ENCODE data around the gene KNCN.

Gene KNCN

DNA sequence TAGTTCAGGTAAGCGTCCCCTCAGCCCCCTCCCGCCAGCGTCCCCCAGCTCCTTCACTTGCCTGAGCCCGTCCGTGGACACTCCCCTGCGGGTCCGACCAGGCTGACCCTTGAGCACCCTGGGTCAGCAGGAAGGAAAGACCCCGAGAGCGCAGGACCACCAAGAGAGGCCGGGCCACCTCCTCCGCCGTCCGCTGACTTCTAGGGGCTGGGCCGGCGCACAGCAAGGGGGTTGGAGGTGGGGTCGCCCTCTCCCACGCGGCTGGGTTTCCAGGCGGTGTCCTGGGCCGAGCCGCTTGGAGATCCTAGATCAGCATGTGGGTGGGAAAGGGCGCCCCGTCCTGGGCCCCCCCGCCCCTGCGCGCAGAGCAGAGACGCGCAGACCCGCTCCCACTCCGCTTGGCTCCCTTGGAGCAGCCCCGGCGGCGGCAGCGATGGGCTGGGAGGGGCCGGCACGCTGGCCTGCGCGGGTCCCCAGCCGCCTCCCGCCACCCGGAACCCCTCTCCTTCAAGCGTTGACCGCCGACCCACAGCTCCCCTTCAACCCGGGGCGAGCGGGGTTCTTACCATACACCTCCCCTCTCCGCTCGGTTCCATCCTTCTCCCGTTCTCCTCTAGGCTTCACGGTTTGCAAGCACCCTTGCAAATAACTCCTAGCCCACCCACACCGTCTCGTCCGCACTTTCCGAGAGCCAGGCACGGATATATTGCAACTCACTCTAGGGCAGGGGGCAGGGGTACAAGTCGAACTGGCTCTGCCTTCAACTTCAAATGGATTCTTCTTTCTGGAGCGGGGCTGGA lies 7.5 kb downstream of the KNCN start:
- DNase-seq: no peak

GRCh38 chr1:46543382-46543760 lies 8.1 kb downstream of the KNCN start:
- no peak for DNase-seq

- DNase-seq: no peak
Observed at GRCh38 chr1:46539972-46540371, 11.5 kb downstream of the KNCN start.

- DNase-seq: no peak
Observed at GRCh38 chr1:46538147-46538546, 13.3 kb downstream of the KNCN start.

DNA sequence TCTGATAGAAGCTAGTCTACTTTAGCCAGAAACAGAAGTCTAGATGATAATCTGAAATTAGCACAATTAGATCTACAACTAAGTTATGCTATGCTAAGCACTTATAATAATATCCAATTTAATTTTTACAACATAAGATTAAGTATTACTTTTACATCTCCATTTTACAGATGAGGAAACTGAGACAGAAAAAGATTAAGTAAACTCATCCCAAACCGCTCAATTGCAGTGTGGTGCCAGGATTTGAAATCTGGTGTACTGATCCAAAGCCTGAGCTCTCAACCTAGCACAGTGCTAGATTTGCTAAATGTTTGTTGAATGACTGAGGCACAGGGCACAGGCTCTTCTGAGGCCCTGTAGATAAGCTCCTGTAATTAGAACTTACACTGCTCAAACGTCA lies 13.8 kb downstream of the KNCN start:
- no peak for DNase-seq

DNA sequence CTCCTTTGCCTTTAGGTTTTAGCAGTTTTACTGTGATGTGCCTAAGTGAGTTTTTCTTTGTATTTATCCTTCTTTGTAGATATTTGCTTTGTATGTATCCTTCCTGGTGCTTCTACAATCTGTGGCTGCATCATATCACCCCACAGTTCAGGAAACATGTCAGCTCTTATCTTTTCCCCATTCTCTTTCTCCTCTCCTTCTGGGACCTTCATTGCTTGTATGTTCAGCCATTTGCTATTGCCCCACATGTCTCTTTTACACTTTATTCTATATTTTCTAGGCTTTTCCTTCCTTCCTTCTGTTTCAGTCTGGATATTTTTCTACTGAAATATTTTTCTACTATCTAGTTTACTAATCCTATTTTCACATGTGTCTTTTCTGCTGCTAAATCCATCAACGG lies 14.9 kb downstream of the KNCN start:
- DNase-seq: no peak

DNA sequence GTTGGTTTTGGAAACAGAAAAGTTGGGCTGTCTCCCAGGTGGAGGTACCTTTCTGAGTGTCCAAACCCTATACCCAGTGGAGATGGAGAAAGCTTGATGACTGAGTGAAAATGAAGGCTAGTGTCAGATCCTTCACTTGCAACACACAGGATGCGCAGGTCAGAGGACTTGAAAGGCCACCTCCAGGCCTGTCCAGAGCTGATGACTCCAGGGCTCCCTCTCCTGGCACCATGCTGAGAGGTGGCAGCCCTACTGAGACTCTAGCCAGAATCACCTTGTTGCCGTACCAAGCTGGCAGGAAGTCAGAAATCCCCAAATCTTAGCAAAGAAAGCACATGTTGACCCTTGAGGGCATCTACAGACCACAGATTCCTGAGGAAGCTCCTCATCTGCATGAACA lies 16.4 kb downstream of the KNCN start:
- no peak for DNase-seq

GRCh38 chr1:46533179-46533864 lies 18.1 kb downstream of the KNCN start:
- no peak for DNase-seq

DNA sequence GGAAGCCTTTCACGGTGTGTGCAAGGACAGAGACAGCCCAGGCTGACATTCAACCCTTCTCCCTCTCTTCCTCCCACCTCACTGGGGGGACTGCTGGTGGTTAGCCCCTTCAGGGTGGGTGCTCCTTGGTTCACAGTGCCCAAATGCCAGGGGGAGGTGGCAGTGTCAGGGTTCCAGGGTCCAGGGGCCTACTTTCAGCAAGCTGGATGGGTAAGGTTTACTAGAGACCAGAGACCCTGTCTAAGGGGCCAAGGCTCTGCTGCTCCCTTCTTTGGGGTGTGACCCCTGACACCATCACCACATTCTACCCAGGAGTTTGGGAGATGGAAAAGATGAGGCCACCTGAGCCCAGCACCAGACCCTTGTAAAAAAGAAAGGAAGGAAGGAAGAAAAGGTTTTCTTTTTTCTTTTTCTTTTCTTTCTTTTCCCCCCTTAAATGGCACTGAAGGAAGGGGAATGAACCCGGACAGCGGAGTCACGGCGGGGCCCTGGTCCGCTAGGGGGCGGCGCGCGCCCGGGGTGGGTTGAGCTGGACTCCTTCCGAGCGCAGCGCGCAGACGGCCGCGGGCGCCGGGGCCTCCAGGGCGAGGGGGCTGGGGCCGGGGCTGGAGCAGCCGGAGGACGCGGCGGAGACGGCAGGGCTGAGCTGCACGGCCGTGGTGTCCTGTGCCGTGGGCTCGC lies 18.8 kb downstream of the KNCN start:
- DNase-seq: peak; percentile 4

- no peak for DNase-seq
Observed at GRCh38 chr1:46532095-46532494, 19.4 kb downstream of the KNCN start.

GRCh38 chr1:46530791-46531409 lies 20.5 kb downstream of the KNCN start:
- no peak for DNase-seq

- no peak for DNase-seq
Observed at GRCh38 chr1:46530311-46530710, 21.1 kb downstream of the KNCN start.

- DNase-seq: no peak
Observed at GRCh38 chr1:46529031-46529630, 22.3 kb downstream of the KNCN start.

- DNase-seq: no peak
Observed at GRCh38 chr1:46528297-46528955, 23.0 kb downstream of the KNCN start.

DNA sequence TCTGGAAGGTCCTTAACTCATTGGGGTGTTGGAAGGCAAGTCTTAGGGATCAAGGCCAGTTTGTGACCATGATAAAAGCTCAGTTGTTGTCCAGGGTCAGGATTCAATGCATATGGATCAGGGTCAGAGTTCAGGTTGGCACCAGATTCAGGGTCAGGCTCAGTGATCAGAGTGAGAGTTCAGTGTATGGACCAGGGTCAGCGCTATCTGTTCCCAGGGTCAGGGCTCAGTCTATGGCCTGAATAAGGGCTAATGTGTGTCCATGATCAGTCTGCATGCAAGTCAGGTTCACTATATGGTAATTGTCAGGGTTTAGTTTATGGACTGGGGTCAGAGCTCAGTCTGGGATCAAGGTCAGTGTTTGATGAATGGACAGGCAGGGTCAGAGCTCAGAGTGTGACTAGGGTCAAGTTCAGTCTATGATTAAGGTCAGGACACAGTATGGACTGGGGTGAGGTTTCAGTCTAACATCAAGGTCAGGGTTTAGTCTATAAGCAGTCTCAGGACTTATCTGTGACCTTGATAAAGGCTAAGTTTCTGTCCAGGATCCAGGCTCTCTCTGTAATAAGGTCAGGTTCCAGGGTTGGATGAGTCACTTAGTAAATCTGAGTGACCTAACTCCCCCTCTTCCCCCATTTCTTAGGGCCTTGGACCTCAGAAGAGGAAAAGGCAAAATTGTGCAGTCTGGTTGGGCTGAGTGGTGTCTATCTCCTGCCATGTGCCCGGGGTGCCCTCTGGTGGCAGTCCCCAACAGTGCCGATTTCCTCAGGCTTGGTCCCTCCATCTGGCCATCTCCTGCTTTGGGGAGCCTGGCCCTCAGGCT lies 23.8 kb downstream of the KNCN start:
- peak; percentile 79 for DNase-seq

DNA sequence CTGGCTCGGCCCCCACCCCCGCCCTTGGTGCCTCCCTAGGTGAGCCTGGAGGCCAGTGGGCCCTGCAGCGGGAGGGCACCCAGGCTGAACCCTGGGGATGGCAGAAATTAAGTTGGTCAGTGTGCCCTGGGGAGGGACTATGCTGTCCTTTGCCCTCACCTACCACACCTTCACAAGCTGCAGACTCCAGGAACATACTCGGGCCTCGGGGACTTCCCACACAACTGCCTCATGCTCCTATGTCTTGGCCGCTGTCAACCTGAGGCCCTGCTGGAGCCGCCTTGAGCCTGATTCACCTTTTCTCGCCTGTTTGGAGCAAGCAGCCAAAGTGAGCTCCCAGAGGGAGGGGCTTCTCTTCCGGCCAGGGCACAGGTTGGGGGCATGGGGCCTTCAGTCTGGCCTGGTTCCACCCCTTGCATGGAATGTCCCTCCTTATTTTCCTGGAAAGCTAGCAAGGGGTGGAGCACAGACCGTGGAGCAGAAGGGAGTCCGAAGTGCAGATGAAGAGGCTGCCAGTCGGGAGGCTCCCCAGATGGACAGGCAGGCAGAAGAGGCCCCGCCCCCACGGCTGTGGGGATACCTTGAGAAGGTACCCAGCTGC lies 24.7 kb downstream of the KNCN start:
- DNase-seq: no peak

DNA sequence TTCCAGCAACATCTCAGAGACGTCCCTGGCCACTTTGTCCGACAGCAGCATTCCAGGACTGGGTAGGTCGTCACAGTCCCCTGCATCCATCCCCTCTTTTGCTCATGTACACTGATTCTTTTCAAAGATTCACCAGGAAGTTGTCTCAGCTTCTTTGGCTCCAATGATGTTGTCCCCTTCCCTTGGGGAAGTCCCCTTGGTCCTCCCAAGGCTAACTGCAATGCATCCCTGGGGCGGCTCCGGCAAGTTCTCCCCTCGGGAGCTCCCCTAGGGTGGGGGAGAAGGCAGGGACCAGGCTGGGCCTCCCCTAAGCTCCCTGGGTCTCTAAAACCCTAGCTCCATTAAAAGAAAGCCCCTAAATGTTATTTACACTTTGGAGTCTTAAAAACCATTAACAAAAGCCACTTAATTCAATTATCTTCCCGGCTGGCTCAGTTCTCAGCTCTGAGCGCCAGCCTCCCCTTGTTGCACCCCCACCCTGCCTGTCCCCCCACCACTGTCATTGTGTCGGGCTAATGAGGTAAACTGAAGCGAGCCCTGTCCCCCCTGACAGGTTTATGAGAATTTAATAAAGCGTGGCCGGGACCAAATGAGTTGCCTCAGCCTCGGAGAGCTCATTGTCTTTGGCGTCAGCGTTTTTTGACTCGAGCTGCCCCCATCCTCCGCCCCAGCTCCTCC lies 25.3 kb downstream of the KNCN start:
- DNase-seq: no peak

- DNase-seq: no peak
Observed at GRCh38 chr1:46525253-46525983, 26.0 kb downstream of the KNCN start.

GRCh38 chr1:46524843-46525242 lies 26.6 kb downstream of the KNCN start:
- no peak for DNase-seq
